ENCODE data around the gene AUTS2. TPM values are rescaled to one million over a fixed set of nuclear protein-coding genes. Genes with fewer than 3 reads are reported as not detected.

AUTS2 gene
- total and polyA plus RNA-seq, 10 of the 15 experiments (the other 5 are each of a cell fraction or from before 2014, with no cell fraction given): 6.4 to 55.6 (median 21.6) TPM

DNA sequence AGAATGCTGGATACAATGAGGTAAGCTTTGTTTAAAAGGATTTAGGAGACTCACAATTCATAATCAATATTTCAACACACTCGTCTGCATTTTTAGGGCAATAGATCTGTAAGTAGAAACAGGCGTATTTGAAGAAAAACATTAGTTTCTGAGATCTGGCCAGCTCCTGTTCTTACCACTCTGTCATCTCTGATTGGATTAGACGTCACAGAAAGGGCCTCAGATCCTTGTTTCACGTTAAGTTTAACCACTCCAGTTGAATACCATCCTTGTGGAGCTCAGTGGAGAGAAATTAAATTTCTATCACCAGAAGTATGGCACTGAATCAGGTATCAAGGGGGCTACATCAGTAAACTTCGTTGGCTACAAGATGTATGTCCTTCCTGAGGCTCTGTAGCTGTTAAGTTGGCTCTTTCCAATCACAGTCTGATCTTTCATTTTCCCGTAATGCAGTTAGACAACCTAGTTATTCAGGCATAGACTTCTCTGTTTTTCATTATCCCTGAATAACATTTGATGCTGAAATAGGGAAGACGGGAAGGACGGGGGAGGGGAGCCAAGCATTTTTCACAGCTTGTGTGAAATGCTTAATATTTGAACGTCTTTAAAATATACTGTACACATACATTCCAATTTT, 874.4 kb downstream of the AUTS2 start:
- DNase-seq (ENCODE audit: low read depth, low spot score) (no peak), ATAC-seq (no peak), FAIRE-seq (no peak)
- intact Hi-C loops (cut with micrococcal nuclease; ENCODE audit: unreplicated experiment): no loop called here
- ChIA-PET RAD21 (ENCODE audit: unreplicated experiment) (no interaction called here), CTCF (interaction anchor here (1.1 kb wide), 1 partner anchor 12 kb away, joined by 3 read pairs; no protein-coding TSS in a partner anchor), POLR2A (no interaction called here), SMC1A (ENCODE audit: uncharacterized antibody, unreplicated experiment) (no interaction called here)
- in situ Hi-C loops (cut with MboI): no loop called here
- Histone ChIP-seq H3K4me1 (ENCODE audit: control insufficient read depth, insufficient read depth, low read length) (no peaks in the 10 kb centered on the region), H3K4me2 (ENCODE audit: control insufficient read depth, insufficient read depth) (no peak overlapping the region), H3K36me3 (ENCODE audit: control insufficient read depth in 2 of 2, insufficient read depth in 2 of 2, low read length in 1 of 2) (no peaks in the 10 kb centered on the region; a peak in 1 of 4 replicates), H3K27ac (ENCODE audit: control insufficient read depth, insufficient read depth) (no peak overlapping the region), H2AFZ (ENCODE audit: control insufficient read depth, low read depth, low read length) (no peak overlapping the region), H3K79me2 (ENCODE audit: control insufficient read depth, insufficient read depth, low read length) (no peaks in the 10 kb centered on the region), H4K20me1 (ENCODE audit: control insufficient read depth, insufficient read depth) (no peaks in the 10 kb centered on the region), H3K27me3 (replicated peaks in 1 of 2; ENCODE audit: control insufficient read depth in 2 of 2, insufficient read depth in 2 of 2, low read length in 1 of 2) (no peaks in the 10 kb centered on the region), H3K4me3 (no peak overlapping the region), H3K9me3 (replicated peaks; ENCODE audit: control insufficient read depth, insufficient read depth, low read length) (no peaks in the 10 kb centered on the region), H3K9ac (ENCODE audit: control insufficient read depth, insufficient read depth, low read length) (no peak overlapping the region)
- TF ChIP-seq, protein P1, sequence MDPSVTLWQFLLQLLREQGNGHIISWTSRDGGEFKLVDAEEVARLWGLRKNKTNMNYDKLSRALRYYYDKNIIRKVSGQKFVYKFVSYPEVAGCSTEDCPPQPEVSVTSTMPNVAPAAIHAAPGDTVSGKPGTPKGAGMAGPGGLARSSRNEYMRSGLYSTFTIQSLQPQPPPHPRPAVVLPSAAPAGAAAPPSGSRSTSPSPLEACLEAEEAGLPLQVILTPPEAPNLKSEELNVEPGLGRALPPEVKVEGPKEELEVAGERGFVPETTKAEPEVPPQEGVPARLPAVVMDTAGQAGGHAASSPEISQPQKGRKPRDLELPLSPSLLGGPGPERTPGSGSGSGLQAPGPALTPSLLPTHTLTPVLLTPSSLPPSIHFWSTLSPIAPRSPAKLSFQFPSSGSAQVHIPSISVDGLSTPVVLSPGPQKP (IDR thresholded peaks at IDR 0.05; ENCODE audit: low read depth, low read length): no peak
- no peak for TF ChIP-seq NFIC (IDR thresholded peaks at IDR 0.05; ENCODE audit: low read depth, low read length)
- no TSS peak for BruUV-seq (replicated peaks)
- 35% methylated on average over 9 of the region's 9 CpGs for WGBS (ENCODE audit: insufficient coverage, insufficient replicate concordance, low lambda C conversion rate, missing lambda C conversion rate)

- Histone ChIP-seq H3K27me3 (replicated peaks in 1 of 2; ENCODE audit: control insufficient read depth in 2 of 2, insufficient read depth in 2 of 2, low read length in 1 of 2) (no peaks in the 10 kb centered on the region), H4K20me1 (ENCODE audit: control insufficient read depth, insufficient read depth) (no peaks in the 10 kb centered on the region), H3K79me2 (ENCODE audit: control insufficient read depth, insufficient read depth, low read length) (no peaks in the 10 kb centered on the region), H3K4me2 (ENCODE audit: control insufficient read depth, insufficient read depth) (no peak overlapping the region), H2AFZ (ENCODE audit: control insufficient read depth, low read depth, low read length) (no peak overlapping the region), H3K4me1 (ENCODE audit: control insufficient read depth, insufficient read depth, low read length) (no peaks in the 10 kb centered on the region), H3K27ac (ENCODE audit: control insufficient read depth, insufficient read depth) (no peak overlapping the region), H3K9ac (ENCODE audit: control insufficient read depth, insufficient read depth, low read length) (no peak overlapping the region), H3K4me3 (no peak overlapping the region), H3K36me3 (ENCODE audit: control insufficient read depth in 2 of 2, insufficient read depth in 2 of 2, low read length in 1 of 2) (no peaks in the 10 kb centered on the region; a peak in 1 of 4 replicates), H3K9me3 (replicated peaks; ENCODE audit: control insufficient read depth, insufficient read depth, low read length) (no peaks in the 10 kb centered on the region)
- ChIA-PET CTCF (interaction anchor here (0.9 kb wide), 1 partner anchor 16 kb away, joined by 3 read pairs; no protein-coding TSS in a partner anchor), POLR2A (no interaction called here), SMC1A (ENCODE audit: uncharacterized antibody, unreplicated experiment) (no interaction called here), RAD21 (ENCODE audit: unreplicated experiment) (no interaction called here)
- ATAC-seq: no peak
- in situ Hi-C loops (cut with MboI): no loop called here
- intact Hi-C loops (cut with micrococcal nuclease; ENCODE audit: unreplicated experiment): no loop called here
- FAIRE-seq: no peak
- WGBS (ENCODE audit: insufficient coverage, insufficient replicate concordance, low lambda C conversion rate, missing lambda C conversion rate): 34% methylated on average over 5 of the region's 5 CpGs
- BruUV-seq (replicated peaks): no TSS peak
- TF ChIP-seq SUPT20H (IDR thresholded peaks at IDR 0.05; ENCODE audit: borderline replicate concordance, control insufficient read depth, low read depth, low read length) (no peak), MYC (IDR thresholded peaks at IDR 0.05; ENCODE audit: insufficient read depth, insufficient read length, insufficient replicate concordance, low read length, severe bottlenecking) (no peak), IKZF2 (IDR thresholded peaks at IDR 0.05) (no peak)
- DNase-seq (ENCODE audit: low read depth, low spot score): no peak
These were observed 876.5 kb downstream of the AUTS2 start for GRCh38 chr7:70474639-70475234.

All from GM12878 (cell line).